ENCODE measurements around the gene LEFTY1.

GRCh38 chr1:225881081-225881958 lies 7.6 kb downstream of the LEFTY1 start:
- no peak for TF ChIP-seq POLR2A (IDR thresholded peaks at IDR 0.05; ENCODE audit: low read depth, low read length)
- TF ChIP-seq POLR2AphosphoS5 (IDR thresholded peaks at IDR 0.05; ENCODE audit: low read depth, low read length), result no peak
- no peak for TF ChIP-seq TAF1 (IDR thresholded peaks at IDR 0.05; ENCODE audit: borderline replicate concordance, low read depth, low read length)

Measured in GM12892 (cell line).